ENCODE measurements around the gene SLC27A2.
"Not testable (repeated sequence)": the region's sequence is repeated elsewhere in the genome, so short reads cannot be mapped to it uniquely, and the experiment has no call there.

Gene SLC27A2

DNA sequence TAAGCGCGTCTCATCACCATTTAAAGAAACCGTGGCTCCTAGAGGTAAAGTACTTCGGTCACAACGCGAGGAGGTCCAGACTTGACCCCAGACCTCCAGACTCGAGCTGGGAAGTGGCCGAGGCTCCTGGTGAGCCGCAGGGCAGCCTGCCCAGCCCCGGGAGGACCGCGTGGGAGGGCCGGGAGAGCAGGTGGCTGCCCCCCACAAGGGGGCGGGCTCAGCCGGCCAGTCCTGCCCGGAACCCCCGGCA, at the start of gene SLC27A2:
Gene SLC27A2, plus strand, starts transcription at position 228 of the 250 bp plus-strand sequence. CDS start 232 bp downstream, outside the sequence.
- no peak for DNase-seq (ENCODE audit: extremely low read depth, low read depth)
- TF ChIP-seq, protein P1, sequence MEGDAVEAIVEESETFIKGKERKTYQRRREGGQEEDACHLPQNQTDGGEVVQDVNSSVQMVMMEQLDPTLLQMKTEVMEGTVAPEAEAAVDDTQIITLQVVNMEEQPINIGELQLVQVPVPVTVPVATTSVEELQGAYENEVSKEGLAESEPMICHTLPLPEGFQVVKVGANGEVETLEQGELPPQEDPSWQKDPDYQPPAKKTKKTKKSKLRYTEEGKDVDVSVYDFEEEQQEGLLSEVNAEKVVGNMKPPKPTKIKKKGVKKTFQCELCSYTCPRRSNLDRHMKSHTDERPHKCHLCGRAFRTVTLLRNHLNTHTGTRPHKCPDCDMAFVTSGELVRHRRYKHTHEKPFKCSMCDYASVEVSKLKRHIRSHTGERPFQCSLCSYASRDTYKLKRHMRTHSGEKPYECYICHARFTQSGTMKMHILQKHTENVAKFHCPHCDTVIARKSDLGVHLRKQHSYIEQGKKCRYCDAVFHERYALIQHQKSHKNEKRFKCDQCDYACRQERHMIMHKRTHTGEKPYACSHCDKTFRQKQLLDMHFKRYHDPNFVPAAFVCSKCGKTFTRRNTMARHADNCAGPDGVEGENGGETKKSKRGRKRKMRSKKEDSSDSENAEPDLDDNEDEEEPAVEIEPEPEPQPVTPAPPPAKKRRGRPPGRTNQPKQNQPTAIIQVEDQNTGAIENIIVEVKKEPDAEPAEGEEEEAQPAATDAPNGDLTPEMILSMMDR (IDR thresholded peaks at IDR 0.05; ENCODE audit: low read depth, low read length, missing control alignments): peak; percentile 47
- H3K4me3 ChIP-seq (replicated peaks; ENCODE audit: low read depth, low read length): peak within 1 kb of the TSS; percentile 42

DNA sequence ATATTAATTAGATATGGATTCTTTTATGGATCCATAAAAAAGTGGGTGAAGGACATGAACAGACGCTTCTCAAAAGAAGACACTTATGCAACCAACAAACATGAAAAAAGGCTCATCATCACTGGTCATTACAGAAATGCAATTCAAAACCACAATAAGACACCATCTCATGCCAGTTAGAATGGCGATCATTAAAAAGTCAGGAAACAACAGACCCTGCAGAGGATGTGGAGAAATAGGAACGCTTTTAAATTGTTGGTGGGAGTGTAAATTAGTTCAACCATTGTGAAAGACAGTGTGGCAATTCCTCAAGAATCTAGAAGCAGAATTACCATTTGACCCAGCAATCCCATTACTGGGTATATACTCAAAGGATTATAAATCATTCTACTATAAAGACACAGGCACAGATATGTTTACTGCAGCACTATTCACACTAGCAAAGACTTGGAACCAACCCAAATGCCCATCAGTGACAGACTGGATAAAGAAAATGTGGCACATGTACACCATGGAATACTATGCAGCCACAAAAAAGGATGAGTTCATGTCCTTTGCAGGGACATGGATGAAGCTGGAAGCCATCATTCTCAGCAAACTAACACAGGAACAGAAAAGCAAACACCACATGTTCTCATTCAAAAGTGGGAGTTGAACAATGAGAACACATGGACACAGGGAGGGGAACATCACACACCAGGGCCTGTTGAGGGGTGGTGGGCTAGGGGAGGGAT, 49.6 kb upstream of the SLC27A2 start:
- not testable (repeated sequence) for DNase-seq (ENCODE audit: extremely low read depth, low read depth); H3K4me3 ChIP-seq (replicated peaks; ENCODE audit: low read depth, low read length)

DNA sequence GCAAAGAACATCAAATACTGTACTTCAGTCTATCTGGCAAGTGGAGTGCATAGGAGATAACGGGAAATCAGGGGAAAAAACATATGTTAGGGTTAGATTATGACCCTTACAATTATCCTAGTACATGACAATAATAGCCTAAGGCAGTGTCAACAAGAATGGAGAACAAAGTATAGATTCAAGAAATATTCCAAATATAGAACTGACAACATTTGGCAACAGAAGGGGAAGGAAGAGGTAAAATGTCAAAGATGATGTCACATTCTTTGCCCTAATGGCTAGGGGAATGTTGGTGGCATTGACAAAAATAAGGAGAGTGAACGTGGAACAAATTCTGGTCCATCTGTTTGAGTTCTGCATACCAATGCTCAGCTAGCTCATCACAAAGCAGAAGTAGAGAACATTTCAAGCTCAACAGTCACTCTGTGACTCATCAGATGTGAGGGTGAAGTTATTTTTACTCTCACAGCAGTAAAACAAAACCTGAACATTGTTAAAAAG, 47.4 kb upstream of the SLC27A2 start:
- H3K4me3 ChIP-seq (replicated peaks; ENCODE audit: low read depth, low read length): no peak overlapping the region
- TF ChIP-seq, protein P1 (IDR thresholded peaks at IDR 0.05; ENCODE audit: low read depth, low read length, missing control alignments): no peak
- no peak for DNase-seq (ENCODE audit: extremely low read depth, low read depth)

DNA sequence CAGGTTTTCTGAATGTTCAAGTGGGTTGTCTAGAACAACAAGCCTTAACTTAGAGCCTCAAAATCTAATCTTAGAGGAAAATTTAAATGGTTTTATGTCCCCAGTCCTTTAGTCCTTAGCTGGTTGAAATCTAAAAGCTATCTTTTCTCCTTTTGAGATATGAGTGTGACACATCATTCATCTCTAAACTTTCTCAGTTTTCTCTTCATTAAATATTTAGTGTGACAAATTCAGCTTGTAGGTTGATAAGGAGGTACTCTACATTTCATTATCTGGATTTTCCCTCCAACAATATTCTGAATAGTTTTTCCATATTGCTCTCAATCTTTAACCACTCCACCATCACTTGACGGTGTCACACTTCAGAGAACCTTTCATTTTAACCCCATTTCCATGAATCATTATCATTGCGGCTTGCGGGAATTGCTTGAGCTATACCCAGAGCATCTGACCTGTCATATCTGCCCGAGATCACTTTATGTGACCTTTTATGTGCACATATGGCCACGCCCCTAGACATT, 46.9 kb upstream of the SLC27A2 start:
- no peak overlapping the region for H3K4me3 ChIP-seq (replicated peaks; ENCODE audit: low read depth, low read length)
- DNase-seq (ENCODE audit: extremely low read depth, low read depth): no peak
- TF ChIP-seq, protein P1 (IDR thresholded peaks at IDR 0.05; ENCODE audit: low read depth, low read length, missing control alignments): no peak

DNA sequence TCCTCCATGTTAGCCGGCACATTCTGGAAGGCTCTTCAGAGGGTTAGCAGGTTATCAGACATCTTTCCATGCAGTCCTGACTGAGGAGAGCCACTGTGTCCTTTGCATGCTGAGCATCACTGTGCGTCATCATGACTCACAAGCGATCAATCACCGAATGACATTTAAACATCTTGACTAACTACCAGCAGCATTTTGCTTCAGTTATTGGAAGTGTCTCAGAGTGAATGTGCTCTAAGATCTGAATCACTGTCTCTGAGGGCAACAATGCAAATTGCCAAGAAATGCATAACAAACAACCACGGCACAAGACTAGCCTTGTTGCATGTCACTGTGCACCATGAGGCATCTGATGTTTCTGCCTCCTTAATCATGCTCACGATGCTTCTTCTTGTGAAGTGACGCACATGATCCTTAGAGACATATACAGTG, 44.6 kb upstream of the SLC27A2 start:
- TF ChIP-seq, protein P1 (IDR thresholded peaks at IDR 0.05; ENCODE audit: low read depth, low read length, missing control alignments): no peak
- DNase-seq (ENCODE audit: extremely low read depth, low read depth): no peak
- no peak overlapping the region for H3K4me3 ChIP-seq (replicated peaks; ENCODE audit: low read depth, low read length)

DNA sequence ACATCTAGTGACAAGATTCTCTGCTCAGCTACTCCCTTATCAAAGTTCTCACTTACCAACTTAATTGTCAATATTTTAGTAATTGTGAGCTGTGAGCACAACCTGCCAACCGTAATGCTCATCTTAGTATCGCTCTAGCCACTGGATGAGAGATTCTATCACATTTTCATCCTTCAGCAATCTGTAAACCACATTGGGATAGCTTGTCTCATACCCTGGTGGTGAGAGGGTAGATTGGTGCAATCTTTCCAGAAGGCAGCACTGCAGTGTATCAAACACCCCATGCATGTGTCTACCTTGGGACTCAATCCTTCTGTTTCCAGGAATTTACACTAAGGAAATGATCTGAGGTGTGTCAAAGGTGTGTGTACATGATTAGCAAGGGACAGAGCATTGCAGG, 44.1 kb upstream of the SLC27A2 start:
- TF ChIP-seq, protein P1 (IDR thresholded peaks at IDR 0.05; ENCODE audit: low read depth, low read length, missing control alignments): no peak
- DNase-seq (ENCODE audit: extremely low read depth, low read depth): no peak
- no peak overlapping the region for H3K4me3 ChIP-seq (replicated peaks; ENCODE audit: low read depth, low read length)

DNA sequence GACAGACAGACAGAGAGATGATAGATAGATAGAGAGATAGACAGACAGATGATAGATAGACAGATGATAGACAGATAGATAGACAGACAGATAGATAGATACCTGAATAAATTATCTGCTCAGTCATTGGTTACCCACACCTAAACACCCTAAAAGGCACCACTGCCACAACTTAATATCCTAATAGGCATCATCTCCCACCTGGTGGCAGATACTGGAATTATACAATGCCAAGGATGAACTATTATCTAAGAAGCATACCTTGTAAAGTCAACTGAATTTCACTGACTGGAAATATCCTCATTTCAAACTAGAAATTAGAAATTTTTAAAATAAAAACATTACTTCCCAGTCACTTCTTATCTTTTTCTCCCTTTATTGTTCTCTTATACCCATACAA, 43.6 kb upstream of the SLC27A2 start:
- TF ChIP-seq, protein P1 (IDR thresholded peaks at IDR 0.05; ENCODE audit: low read depth, low read length, missing control alignments): no peak
- no peak overlapping the region for H3K4me3 ChIP-seq (replicated peaks; ENCODE audit: low read depth, low read length)
- no peak for DNase-seq (ENCODE audit: extremely low read depth, low read depth)

Data from HFF-Myc (cell line).